ENCODE data around the gene RPL27A.

The RPL27A gene

DNA sequence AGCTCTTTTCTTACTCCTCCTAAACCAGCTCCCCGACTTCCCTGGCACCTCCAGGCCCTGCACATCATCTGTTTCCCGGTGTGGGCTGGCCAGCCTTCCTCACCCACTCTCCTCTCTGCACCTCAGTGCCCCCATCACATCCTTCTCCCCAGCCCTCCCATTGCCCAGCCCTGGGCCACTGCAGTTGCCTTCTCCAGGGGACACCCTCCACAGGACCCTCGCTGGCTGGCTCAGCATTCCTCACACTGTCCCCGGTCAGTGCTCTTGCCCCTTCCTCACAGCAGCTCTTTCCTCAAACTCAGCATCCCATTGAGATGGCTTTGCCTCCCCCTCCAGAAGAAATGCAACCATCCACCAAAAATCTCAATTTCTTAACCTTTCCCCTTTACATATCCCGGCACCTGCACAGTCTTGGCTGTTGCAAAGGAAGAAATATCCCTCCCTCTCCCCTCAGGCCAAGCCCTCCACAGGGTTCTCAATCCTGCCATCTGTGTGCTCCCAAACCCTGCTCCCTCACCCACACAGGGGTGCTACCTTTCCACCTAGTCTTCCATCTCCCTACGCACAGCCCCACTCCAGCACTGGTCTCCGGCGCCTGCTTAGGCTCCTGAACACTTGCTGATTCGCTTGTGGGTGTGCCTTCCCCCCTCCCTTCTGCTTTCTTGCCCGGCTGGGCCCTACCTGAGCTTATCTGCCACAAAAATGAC lies 19.5 kb downstream of the RPL27A start:
- no peak for DNase-seq (ENCODE audit: low spot score)

DNA sequence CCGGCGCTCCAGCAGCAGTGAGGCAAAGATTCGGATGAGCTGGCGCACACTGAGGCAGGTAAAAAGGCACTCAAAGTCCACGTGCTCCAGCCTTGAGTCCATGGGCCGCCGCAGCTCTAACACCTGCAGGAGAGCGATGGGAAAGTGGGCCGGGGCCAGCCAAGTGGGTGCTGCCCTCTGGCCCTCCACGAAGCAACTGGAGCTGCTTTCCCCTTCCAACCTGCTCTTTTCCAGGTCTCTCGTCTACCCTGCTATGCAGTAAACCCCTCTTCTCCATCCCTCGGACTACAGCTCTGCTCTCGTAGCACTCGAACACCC lies 20.0 kb downstream of the RPL27A start:
- DNase-seq (ENCODE audit: low spot score): no peak

DNA sequence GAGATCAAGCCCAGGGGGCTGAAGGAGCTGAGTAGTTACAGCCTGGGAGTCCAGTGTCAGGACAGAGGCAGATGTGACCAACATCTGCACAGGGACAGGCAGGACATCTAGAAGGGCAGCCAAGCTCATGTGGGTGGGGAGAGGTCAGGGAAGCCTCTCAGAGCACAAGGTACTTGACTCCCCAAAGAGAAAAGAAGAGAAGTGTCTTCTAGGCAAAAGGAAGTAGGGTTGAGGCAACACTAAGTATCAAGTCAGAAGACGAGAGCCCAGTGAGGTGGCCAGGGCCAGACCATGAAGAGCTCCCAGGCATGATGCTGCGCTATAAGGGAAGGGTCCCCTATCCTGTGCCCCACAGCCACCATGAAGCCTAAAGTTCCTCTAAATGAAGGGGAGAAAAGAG lies 21.5 kb downstream of the RPL27A start:
- no peak for DNase-seq (ENCODE audit: low spot score)

DNA sequence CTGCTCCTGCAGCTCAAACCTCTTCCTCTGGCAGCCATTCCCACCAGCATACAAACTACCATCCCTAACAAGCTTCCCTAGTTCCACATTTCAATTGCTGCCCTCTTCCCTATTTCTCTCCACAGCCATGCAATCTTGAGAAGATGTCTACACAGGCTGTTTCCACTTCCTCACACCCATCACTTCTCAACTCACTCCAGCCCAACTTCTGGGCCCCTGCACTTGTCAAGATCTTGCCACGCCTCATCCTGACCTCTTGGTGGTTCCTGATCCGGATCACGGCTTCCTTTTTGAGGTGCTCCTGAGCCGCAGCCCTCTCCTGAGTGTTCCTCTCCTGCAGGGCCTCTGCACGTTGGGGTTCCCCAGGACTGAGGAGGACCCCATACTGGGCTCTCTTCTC lies 22.6 kb downstream of the RPL27A start:
- no peak for DNase-seq (ENCODE audit: low spot score)

DNA sequence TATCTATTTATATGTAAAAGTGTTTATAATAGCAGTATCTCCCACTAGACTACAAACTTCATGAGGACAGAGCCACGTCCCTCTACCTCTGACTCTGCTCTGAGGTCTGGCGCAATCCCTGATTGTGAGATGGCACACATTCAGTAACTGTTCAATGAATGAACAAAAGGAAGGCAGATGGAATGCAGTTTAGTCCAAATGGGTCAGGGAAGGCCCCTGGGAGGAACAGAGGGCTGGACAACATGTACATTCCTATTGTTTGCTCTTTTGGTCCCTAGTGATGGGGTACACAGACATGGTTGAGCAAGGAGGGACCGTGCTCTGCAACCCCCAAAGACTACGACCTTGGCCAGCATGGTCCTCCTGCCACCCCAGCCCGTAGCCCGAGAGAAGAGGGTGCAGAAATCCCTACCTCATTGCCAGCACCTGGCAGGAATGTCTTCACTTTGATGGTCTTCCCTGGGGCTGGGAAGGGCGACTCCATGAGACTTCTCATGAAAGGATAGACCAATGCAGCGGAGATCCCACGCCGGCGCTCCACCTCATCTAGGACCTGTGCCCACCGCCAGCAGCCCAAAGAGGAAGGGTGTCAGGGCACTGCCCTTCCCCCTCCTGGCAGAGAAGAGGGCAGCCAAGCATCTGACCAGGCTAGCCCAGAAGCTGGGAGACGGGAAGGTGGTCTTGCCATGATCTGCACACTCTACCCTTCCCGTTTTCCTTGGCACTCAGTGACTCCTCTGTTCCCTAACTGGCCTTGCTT lies 24.3 kb downstream of the RPL27A start:
- no peak for DNase-seq (ENCODE audit: low spot score)

DNA sequence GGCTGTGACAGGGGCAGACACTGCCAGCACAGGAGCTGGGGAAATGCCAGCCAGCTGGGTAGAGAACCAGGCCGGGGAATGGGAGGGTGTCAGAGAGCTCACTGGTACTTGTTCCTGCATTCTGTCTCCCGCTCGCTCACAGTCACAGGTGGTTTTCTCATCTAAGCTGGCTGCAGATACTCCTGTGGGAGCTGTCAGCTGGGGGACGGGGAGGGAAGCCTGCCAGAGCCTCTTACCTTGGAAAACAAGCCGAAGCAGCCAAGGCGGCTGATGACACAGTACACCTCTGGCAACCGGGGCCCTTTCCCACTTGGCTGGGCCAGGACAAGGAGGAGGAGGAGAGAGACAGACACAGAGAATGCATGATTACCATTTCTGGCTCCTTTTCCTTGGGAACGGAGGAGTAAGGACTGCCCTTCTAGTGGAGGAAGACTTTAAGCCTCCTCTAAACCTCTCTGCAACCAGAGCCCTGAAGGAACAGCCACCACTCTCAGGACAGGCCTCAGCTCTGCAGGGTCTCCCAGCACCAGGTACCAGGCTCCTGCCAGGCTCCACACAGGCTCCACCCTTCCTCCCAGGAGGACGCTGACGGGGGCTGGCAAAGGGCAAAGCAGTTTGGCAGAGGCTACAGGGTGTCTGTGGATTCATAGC lies 25.1 kb downstream of the RPL27A start:
- no peak for DNase-seq (ENCODE audit: low spot score)

DNA sequence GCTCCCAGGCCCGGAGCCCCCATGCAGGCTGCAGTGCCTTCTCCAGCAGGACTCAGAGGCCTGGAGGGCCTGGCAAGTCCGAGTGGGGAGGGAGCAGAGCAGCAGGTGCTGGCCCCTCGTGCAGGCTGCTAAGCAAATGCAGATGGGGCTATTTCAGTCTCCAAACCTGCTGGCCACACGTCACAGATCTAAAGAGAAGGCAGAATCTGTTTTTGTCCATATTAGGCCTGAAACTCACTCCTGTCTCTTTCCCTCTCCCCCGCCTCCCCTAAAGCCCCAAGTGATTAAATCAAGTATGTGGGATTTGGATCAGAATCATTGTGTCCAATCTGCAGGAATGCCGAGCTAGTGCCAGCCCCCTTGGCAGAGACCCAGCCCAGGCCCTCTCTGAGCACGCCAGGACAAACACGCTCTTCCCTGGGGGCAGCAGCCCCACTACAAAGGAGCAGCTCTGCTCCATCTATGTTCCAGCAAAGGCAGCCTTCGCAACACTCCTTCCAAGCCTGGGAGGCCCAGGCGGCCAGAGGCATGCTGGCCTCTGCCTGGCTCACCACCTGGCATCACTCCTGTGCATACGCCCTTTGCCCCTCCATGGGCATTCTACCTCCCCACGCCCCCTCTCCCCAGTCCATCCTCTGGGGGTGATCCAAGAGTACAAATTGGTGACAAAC lies 26.5 kb downstream of the RPL27A start:
- DNase-seq (ENCODE audit: low spot score): peak; percentile 59

DNA sequence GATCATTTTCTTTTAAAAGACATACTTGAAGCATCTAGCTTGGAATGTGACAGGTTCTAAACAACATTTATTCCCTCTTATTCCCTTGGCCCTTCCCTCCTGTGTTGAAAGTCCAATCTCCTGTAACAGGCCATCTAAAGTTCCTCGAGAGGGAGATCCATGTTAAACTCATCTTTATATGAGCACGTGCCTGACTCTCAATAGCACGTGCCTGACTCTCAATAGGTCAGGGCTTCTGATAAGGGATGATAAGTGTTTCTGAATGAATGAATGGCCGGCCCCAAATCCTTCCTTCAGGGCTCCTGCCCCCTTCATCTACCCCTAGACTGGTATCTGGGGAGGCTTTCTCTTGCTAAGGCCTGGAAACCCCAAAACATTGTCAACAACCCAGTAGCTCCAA lies 27.2 kb downstream of the RPL27A start:
- no peak for DNase-seq (ENCODE audit: low spot score)

DNA sequence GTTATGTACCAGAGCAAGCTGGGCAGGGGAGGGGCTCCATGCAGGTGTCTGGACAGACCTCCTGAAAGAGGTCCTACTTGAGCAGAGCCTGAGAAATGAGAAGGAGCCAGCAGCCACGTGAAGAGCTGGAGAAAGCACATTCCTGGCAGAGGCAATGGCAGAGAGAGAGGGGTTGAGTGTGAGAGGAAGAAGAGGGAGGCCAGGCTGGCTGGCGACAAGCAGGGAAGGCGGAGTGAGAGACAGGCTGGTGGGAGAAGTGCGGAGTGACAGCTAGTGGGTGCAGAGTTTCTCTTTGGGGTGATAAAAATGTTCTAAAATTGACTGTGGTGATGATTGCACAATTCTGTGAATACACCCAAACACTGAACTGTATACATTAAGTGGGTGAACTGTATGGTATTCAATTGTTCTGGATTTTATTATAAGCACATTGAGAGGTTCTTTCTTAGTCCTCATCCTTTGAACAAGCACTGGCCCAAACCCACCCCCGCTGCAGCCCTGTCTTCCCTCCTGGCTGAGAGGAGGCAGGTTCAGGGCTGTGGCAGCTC lies 29.4 kb downstream of the RPL27A start:
- no peak for DNase-seq (ENCODE audit: low spot score)

DNA sequence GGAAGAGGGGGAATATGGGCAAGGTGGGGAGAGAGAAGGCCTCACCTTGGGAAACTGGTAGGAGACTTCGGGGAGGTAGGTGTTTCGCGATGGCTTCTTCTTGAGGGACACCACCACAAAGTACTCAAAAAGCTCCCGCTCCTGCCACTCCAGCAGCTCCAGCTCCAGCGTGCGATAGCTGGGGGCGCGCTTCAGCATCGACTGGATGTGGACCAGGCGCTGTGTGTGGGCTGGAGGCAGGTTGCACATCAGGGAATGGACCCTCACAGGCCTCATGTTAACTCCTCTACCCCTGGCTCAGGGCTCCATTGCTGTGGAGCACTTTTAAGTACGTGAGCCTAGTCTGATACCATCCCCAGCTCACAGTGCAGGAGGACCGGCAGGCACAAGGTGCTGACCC lies 29.9 kb downstream of the RPL27A start:
- no peak for DNase-seq (ENCODE audit: low spot score)

DNA sequence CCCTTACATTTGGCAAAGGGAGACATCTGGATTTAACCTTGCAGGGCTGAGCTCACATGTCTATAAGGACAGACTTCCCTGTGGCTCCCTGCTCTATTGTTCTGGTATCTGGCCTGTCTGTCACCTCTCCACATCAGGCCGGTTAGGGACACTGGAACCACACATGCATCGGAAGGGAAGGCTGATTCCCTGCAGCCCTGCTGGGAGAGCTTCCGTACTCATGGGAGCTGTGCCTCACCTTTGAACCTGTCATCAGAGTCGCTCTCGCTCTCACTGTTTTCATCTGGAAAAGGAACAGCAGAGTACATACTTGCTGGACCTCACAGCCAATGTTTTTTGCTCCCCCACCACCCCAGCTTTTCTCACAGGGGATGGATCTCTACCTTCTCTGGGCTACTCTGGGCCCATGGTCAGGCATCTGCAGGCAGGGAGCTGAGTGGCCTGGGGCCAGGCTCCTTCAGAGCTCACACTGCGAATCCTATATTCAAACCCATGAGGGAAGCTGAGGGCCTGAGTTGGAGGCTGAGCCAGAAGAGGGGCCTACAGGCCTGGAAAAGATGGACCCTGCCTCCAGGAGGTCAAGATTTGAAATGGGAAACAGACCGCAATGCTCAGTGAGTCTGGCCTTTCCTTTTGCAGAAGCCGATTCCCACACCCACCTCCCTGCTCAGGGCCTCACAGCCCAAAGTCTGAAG lies 31.3 kb downstream of the RPL27A start:
- no peak for DNase-seq (ENCODE audit: low spot score)

DNA sequence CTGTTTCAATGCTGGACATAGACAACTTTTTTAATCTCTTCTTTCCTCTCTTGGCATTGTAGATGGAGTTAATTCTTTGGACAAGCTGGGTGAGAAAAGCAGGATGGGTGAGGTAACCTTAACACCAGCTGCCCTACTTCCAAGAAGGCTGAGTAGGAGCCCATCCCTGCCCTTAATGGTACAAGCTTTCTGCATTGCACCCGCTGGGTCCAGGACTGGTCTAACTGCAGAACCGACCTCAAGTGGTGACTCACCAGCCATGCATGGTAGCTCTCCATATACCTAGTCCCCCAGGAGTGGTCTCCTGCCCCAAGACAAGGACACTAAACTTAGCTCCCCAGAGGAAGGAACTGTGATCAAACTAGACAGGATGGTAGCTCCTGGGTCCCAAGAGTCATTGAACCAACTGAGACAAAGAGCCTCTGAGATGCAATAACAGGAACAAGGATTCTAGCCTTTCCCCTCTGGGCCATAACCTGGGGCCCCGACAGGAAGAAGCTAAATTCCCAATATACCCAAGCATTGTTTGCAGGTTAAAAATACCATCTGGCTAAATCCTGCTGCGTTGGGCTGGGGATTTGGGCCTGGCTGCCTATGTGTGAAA lies 32.1 kb downstream of the RPL27A start:
- DNase-seq (ENCODE audit: low spot score): no peak

DNA sequence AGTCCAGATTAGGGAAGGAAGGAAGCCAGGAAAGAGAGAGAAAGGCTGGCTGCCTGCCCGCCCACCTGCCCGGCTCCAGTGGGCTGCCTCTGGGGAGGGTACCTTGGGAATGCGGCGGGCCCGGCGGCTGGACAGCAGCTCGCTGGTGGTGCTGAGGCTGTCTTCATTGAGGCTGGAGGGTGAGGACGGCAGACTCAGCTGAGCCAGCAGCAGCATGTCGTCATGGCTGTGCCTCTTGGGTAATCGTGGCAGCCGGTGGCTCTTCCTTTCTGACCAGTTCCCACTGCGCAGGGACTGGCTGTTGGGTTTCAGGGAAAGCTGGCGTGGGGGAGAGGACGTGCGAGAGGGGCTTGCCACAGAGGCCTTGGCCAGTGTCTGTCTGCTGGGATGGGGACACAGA lies 32.9 kb downstream of the RPL27A start:
- no peak for DNase-seq (ENCODE audit: low spot score)

DNA sequence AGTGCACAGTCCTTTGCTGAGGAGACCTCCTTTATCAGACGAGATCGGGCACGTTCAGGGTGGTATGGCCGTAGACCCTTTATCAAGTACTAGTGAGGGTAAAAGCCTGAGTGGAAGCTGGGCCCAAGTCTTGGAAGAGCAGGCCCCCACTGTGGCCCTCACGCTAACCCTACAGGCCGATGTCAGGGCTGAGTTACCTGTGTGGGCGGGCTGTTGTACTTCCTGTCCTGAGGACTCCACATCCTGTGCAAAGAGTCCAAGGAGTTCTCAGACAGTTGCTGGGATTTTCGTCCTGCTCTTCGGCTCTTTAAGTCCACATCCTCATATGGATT lies 34.9 kb downstream of the RPL27A start:
- no peak for DNase-seq (ENCODE audit: low spot score)

DNA sequence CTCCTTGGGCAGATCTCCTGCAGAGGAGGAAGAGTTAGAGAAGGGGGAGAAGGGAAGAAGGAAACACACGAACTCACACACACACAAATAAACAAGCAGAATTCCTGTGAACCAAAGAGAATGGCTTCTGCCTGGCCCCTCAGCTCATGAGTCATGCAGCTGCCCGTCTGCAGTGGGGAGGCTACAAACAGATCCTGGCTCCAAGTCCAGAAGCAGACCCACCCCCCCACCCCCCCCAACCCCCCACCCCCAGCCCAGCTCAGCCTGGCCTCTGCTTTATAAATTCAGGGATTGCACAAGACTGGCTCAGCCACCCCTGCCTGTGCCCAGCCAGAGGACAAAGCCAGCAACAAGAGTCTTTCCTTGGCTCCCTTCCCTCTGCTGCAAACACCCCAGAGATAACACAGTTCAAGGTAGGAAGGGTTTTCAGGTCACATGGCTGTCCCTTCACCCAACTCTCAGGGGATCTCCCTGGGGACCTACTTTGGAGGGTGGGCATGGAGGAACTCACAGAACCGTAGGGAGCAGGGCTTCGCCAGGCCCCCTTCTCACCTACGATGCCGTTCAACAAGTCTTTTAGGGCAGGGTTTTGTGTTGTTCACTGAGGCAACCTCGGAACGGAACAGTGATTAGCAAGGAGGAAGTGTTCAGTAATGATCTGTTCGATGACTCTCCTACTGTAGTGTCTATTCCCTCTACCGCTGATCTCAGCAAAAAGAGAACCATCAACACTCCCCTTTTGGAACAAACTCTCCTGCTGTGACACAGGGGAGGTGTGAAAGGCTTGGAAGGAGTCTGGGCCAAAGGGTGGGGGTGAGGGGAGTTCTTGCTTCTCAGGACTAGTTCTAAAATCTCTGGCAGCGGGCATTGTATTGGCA lies 35.5 kb downstream of the RPL27A start:
- DNase-seq (ENCODE audit: low spot score): no peak

DNA sequence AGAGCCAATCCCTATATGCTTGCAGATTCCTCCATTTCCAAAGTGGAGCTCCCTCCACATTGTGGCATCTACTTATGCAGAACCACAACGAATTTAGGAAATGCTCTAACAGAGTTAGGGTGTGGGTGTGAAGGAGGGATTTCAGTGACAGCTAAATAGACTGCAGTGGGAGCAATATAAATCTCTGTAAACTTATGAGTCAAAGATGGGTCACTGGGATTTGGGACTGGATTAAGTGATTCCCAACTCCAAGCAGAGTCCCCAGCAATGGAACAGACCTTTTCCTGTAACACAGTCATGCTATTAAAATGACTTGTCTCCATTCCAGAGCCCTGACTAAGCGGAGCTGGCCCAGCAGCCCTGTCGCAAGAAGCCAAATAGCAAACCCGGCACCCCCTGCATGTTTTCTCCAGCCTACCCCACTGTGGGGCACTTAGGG lies 36.6 kb downstream of the RPL27A start:
- no peak for DNase-seq (ENCODE audit: low spot score)

DNA sequence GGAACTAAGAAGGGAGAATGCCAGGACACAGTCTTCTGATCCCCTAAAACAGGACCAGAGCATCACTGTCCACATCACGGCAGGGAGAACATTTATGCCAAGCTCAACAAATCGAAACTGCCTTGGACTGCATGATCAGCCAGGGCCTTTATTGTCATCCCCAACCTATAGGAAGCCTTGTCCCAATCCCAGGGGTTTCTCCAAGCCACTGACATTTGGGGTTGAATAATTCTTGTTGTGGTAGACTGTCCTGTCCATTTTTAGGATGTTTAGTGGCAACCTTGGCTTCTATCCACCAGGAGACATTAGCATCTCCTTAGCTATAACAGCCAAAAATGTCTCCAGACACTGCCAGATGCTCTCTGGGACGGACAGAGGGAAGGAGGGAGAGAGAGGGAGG lies 37.1 kb downstream of the RPL27A start:
- DNase-seq (ENCODE audit: low spot score): no peak

DNA sequence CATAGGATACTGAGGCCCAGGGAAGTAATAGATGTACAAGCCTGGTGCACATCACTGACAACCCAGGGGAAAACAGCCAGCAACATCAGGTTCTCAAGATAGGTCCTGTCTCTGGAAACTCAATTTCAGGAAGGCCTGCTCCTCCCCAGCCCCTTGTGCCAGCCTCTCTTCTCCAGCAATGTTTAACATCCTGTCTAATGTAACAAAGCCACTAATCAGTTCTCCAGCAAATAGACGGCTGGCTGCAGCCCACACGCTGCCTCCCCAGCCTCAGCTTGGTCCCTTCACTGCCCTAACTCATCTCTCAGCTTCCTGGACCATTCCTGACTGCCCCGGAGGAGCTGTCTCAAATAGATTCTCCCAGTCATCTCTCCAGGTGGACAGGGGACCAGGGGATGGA lies 37.8 kb downstream of the RPL27A start:
- no peak for DNase-seq (ENCODE audit: low spot score)

DNA sequence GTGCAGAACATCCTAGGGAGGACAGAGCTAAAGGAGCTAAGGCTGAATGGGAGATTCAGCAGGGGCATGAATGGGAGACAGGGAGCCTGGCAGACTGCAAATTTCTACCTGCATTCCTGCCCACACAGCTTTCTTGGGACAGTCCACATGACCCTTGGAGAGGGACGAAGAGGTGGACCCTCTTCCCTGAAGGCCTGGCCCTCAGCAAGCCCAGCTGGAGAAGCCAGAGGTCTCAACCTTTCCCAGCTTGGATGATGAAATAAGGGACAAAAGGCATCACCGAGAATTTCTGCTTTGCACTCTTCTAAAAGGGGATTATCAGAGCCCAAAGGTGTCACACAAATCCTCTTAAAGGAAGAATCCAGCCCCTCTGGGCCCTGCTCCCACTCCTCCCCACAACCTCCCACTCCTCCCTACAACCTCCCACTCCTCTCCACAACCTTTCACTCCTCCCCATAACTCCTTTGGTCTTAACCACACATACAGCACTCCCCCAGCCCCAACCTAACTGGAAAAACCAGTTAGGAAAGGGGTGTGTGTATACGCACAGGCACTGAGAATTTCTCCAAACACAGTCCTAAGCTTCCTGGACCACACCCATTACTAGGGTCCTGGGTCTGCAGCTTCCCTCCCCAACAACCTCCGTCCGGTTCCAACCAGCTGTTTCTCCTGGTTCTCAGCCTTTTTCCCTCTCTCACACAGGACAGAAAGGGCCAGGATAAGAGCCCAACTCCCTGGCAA lies 38.4 kb downstream of the RPL27A start:
- DNase-seq (ENCODE audit: low spot score): peak; percentile 53
